GM19455 (cell line): ENCODE data around the gene SYPL2.
"Not testable (repeated sequence)": the region's sequence is repeated elsewhere in the genome, so short reads cannot be mapped to it uniquely, and the experiment has no call there.

Experiments used
- ATAC-seq: cut with Tn5 transposase; IDR thresholded peaks from one replicate; pipeline ENCODE4 v1.9.1; 2021; ENCODE audit not compliant: unreplicated experiment

Gene SYPL2

GRCh38 chr1:109470245-109470644, 3.9 kb downstream of the SYPL2 start:
- no peak for ATAC-seq

- no peak for ATAC-seq
These were observed 6.4 kb downstream of the SYPL2 start for GRCh38 chr1:109472779-109473178.

DNA sequence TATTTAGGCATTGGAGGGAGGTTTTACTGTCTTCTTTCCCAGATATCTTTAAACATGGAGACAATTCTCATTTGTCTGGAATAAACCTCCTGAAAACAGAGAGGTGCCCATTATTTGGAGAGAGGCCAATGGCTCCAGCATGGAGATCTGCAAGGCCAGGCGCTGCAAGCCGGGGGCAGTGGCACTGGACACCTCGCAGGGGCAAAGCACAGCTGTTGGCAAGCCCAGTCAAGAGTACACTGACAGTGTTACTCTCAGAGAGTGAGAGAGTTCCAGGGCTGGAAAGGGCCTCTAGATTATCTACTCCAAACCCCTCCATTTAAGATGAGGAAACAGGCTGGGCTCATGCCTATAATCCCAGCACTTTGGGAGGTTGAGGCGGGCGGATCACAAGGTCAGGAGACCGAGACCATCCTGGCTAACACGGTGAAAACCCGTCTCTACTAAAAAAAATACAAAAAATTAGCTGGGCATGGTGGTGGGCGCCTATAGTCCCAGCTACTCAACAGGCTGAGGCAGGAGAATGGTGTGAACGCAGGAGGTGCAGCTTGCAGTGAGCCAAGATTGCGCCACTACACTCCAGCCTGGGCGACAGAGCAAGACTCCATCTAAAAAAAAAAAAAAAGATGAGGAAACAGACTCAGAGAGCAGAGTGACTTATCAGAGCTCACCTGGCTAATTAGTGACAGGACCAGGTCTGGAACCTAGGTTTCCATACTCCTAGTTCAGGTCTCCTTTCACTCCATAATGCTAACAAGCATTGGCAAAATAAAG, 7.1 kb downstream of the SYPL2 start:
- not testable (repeated sequence) for ATAC-seq

DNA sequence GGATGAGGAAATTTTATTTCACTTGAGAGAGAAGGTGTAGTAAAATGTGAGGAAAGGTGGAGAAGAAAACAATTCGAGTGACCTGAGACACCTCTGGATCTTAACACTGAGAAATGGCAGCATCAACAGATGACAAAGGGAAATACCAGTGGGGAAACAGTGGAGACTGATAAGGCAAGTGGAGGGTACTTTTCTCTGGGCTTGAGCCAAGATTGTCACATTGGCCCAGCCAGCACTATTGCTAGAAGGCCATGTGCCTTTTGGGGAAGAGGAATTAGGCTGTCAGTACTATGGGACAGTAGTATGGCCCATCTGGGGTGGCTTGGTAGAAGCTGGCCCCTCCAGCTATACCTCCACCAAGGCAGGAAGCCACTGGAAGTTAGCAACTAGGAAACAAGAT, 8.4 kb downstream of the SYPL2 start:
- no peak for ATAC-seq

DNA sequence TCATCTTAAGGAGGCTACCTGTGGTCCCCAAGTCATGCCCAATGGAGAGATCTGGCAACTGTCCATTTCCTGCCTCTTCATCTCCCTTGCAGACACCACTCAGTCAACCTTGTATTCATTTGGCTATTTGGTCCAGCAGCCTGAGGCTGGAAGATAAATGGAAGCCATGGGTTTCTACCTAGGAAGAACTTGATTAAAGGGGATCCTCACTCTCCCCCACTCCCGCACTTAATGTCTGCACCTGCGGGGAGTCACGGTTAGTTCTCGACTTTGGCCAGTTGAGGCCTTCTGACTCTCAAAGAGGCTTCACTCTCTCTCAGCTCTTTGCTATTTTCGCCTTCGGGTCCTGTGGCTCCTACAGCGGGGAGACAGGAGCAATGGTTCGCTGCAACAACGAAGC, 8.9 kb downstream of the SYPL2 start:
- ATAC-seq = no peak

- no peak for ATAC-seq
These were observed 10.5 kb downstream of the SYPL2 start for GRCh38 chr1:109476825-109477224.

DNA sequence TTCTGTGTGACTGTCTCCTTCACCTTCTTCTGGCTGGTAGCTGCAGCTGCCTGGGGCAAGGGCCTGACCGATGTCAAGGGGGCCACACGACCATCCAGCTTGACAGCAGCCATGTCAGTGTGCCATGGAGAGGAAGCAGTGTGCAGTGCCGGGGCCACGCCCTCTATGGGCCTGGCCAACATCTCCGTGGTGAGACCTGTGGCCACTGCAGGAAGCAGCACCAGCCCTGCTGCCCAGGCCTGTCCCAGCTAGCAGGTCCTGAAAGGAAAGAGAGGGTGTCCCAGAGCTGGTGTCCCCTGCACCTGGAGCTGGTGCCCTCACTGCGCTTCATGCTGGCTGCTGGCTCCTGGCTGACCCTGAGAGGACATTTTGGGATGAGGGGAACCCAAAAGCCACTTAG, 11.5 kb downstream of the SYPL2 start:
- ATAC-seq = no peak

GRCh38 chr1:109478806-109479205, 12.5 kb downstream of the SYPL2 start:
- ATAC-seq = no peak

DNA sequence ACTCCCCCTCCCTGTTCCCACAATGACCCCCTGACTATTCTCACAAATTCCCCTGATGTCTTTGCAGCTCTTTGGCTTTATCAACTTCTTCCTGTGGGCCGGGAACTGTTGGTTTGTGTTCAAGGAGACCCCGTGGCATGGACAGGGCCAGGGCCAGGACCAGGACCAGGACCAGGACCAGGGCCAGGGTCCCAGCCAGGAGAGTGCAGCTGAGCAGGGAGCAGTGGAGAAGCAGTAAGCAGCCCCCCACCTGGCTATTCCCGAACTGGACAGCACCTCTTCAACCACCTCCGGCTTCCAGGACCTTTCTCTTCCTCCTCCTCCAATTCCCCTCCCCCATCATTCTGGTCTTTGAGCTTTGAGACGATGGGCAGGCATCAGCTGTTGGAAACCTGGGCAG, 13.0 kb downstream of the SYPL2 start:
- ATAC-seq = no peak

GRCh38 chr1:109479901-109480300, 13.6 kb downstream of the SYPL2 start:
- no peak for ATAC-seq

- no peak for ATAC-seq
These were observed 15.3 kb downstream of the SYPL2 start for GRCh38 chr1:109481646-109482045.

DNA sequence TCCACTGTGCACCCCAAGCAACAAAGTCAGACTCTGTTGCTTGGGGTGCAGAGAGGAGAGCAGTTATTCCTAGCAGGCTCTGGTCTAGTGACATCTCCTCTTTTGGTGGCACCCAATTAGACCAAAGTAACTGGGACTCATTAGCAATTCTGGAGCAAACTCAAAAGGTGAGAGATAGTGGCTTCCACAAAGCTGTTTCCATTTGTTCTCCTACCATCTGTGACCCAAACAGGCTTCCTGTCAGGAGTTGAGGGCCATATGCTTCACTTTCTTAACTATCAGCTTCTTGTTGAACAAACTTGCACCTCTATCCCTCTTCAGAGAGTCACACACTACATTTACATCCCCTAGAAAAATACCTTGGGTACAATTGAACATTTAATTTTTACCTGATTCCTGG, 15.9 kb downstream of the SYPL2 start:
- no peak for ATAC-seq

DNA sequence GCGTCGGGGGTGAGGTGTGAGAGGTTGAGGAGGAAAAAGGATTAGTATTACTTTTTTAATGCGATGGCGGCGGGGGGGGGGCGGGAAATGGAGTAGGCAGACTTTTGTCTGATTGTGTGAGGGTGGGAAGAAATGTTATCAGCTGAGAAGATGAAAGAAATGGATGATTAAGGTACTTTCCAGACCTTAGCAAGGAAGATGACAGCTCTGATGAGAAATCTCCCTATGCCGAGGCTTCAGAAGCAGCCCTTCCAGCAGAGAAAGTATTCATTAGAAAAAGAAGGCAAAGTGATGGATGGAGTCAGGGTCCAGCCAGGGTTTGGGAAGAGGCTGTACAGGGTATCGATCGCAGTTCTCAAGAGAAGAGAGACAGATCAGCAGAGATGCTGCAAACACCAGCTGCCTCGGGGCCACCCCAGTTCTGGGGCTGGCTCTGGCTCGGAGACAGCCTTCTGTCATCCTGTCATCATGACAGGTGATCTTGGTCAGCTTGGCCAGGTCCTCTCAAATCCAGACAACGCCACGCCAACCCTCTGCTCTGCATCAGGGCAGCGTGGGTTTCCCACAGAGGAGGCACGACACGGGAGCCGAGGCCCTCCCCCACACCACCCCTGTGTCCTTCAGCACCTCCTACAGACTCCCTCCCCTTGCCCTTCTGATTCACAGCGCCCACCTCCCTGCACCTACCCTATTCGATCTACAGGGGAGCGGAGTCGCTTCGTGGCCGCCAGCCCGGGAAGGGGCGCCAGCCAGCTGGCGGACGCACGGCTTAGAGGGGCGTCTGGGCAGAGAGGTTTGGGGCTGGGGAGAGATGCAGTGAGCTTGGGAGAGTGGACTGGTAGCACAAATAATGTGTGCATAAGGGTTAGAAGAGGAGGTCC, 16.7 kb downstream of the SYPL2 start:
- ATAC-seq = peak; percentile 28

- peak; percentile 78 for ATAC-seq
These were observed 17.5 kb downstream of the SYPL2 start, which contains the start of gene ATXN7L2 for GRCh38 chr1:109483672-109484518. ATXN7L2 (plus strand) TSS chr1:109483905; CDS start chr1:109483954, 49 bp downstream.

DNA sequence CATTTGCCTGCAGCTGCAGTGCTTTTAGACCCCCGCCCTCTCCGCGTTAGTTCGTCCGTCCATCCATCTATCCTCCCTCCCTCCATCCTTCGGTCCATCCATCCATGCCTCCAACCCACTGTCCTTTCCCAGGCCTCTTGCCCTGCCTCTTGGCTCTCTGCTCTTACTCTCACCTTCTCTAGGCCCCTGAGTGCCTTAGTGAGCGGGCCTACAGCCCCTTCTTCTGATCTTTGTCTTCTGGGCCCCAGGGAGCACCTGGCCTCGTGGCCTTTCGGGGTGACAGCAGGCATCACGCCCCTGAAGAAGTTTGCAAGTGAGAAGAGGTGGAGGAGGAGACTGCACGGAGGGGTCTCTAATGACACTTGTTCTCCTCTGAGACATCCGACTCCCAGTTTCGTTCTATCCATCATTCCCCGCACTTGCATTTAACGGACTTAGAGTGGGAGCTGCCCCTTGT, 18.2 kb downstream of the SYPL2 start:
- ATAC-seq = no peak

GRCh38 chr1:109485001-109485400, 18.7 kb downstream of the SYPL2 start:
- no peak for ATAC-seq

- no peak for ATAC-seq
These were observed 20.9 kb downstream of the SYPL2 start for GRCh38 chr1:109487261-109487660.

GRCh38 chr1:109488201-109488600, 21.9 kb downstream of the SYPL2 start:
- no peak for ATAC-seq

- no peak for ATAC-seq
These were observed 22.4 kb downstream of the SYPL2 start for GRCh38 chr1:109488696-109489095.

DNA sequence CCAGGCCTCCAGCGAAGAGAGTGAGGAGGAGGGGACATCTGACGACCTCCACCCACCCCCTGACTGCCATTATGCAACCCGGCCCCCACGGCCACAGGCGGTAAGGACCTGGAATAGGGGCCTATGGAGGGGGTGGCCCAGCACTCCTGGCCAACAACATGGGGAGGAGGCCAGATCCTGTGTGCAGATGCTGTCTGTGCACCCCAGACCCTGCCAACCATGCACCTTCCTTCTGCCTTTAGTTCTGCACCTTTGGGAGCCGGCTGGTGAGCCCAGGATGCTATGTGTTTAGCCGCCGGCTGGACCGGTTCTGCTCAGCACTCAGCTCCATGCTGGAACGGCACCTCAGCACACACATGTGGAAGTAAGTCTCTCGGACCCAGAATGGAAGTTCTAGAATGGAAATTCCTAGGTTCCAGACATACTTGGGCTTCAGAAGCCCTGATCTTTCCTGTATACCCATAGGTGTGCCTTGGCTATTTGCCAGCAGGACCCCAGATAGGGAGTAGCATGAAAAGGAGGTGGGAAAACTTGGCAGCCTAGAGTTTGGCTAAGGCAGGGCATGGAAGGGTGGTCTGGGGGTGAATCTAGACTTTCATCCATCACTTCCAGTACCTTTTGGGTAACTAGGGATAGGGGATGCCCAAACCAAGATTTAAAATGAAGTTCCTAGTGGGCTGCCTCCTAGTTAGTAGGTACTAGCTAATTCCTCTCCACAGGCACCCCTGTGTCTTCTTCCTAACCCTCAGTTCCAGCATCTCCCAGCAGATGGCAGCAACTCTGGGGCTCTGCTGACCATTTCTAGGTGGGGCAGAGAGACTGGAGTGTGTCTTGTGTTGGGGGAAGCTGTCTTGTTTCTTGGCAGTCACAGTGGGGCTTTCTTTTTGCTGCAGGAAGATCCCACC, 23.9 kb downstream of the SYPL2 start:
- ATAC-seq = no peak
